Osteoblast (primary cell): ENCODE results near the gene ARID3A. TPM values are rescaled to one million over a fixed set of nuclear protein-coding genes. Genes with fewer than 3 reads are reported as not detected.

Experiments used
- DNase-seq: peaks from one replicate; pipeline ENCODE4 v3.0.0; 2011; ENCODE audit warnings: low spot score, mixed read lengths; ENCODE audit not compliant: insufficient read length; ENCODE audit errors: missing footprints
- H2AFZ ChIP-seq: 2 replicates; pipeline ENCODE4 v1.6.0; 2011; ENCODE audit warnings: mild to moderate bottlenecking, low read length
- H3K27ac ChIP-seq: 2 replicates; pipeline ENCODE4 v1.5.1; 2011; ENCODE audit warnings: mild to moderate bottlenecking, low read depth, low read length, moderate library complexity
- H3K27me3 ChIP-seq: 2 replicates; pipeline ENCODE4 v1.6.0; 2012; ENCODE audit warnings: mild to moderate bottlenecking, control low read depth, inconsistent platforms, low read length, moderate library complexity; ENCODE audit not compliant: insufficient read depth
- H3K36me3 ChIP-seq: 2 replicates; pipeline ENCODE4 v1.5.1; 2011; ENCODE audit warnings: mild to moderate bottlenecking, low read length, control low read depth, moderate library complexity; ENCODE audit not compliant: insufficient read depth
- H3K4me1 ChIP-seq: 2 replicates; pipeline ENCODE4 v1.5.1; 2011; ENCODE audit warnings: mild to moderate bottlenecking, low read length, control low read depth, moderate library complexity; ENCODE audit not compliant: insufficient read depth
- H3K4me2 ChIP-seq: 2 replicates; pipeline ENCODE4 v1.6.0; 2011; ENCODE audit warnings: mild to moderate bottlenecking, low read length; ENCODE audit not compliant: insufficient read depth
- H3K4me3 ChIP-seq: fragments of 200-600 bp; sonication (generic); 3 replicates; pipeline ENCODE4 v1.5.1; 2012; ENCODE audit warnings: mild to moderate bottlenecking, low read length, inconsistent platforms; ENCODE audit not compliant: insufficient read depth
- H3K79me2 ChIP-seq: 2 replicates; pipeline ENCODE4 v1.6.0; 2012; ENCODE audit warnings: mild to moderate bottlenecking, low read length, control low read depth, inconsistent platforms; ENCODE audit not compliant: insufficient read depth
- H3K9me3 ChIP-seq: 2 replicates; pipeline ENCODE4 v1.5.1; 2011; ENCODE audit warnings: low read depth, low read length, control low read depth
- H4K20me1 ChIP-seq: 2 replicates; pipeline ENCODE4 v1.6.0; 2012; ENCODE audit warnings: mild to moderate bottlenecking, low read length, control low read depth; ENCODE audit not compliant: insufficient read depth
- total RNA-seq: library from RNA; depleted of rRNA; stranded (reverse); fragments of >200 nt; gene quantifications from 2 replicates; pipeline ENCODE4 v1.2.3, GENCODE V29; 2012
- TF ChIP-seq, protein P1 (sequence below): IDR thresholded peaks from 2 replicates; pipeline ENCODE4 v1.5.1; 2011; ENCODE audit warnings: mild to moderate bottlenecking, low read depth, low read length, moderate library complexity; ENCODE audit errors: extremely low read depth

The ARID3A gene
- total RNA-seq, 1 donor = 21.7 TPM

DNA sequence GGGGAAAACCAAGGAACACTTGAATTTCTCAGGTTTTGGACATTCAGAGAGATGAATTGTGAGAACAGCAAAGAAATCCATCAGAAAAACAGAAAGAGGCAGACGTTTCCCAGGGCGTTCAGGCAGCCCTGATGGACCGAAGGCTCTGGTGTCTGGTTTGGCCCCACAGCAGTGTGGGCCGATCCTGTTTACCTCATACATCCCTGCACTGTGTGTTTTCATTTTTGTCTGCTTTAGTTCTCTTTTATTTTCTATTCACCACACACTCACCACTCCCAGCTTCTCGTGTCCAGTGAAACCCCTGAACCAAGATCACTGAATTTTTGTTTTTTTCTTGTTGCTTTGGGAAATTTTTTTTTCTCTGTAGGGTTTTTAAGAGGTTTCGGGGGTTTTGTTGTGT is 46.4 kb downstream of the ARID3A start:
- Histone ChIP-seq H3K36me3 (peaks cover 43% of the 10 kb centered on the region), H2AFZ (no peak overlapping the region), H3K27me3 (no peaks in the 10 kb centered on the region), H3K9me3 (peaks cover 5% of the 10 kb centered on the region), H3K79me2 (no peaks in the 10 kb centered on the region), H3K4me3 (no peak overlapping the region), H4K20me1 (no peaks in the 10 kb centered on the region), H3K27ac (no peak overlapping the region), H3K4me1 (no peaks in the 10 kb centered on the region), H3K4me2 (no peak overlapping the region)
- TF ChIP-seq, protein P1, sequence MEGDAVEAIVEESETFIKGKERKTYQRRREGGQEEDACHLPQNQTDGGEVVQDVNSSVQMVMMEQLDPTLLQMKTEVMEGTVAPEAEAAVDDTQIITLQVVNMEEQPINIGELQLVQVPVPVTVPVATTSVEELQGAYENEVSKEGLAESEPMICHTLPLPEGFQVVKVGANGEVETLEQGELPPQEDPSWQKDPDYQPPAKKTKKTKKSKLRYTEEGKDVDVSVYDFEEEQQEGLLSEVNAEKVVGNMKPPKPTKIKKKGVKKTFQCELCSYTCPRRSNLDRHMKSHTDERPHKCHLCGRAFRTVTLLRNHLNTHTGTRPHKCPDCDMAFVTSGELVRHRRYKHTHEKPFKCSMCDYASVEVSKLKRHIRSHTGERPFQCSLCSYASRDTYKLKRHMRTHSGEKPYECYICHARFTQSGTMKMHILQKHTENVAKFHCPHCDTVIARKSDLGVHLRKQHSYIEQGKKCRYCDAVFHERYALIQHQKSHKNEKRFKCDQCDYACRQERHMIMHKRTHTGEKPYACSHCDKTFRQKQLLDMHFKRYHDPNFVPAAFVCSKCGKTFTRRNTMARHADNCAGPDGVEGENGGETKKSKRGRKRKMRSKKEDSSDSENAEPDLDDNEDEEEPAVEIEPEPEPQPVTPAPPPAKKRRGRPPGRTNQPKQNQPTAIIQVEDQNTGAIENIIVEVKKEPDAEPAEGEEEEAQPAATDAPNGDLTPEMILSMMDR = no peak
- DNase-seq = no peak

- H4K20me1 ChIP-seq = no peaks in the 10 kb centered on the region
- no peak overlapping the region for H3K4me2 ChIP-seq
- TF ChIP-seq, protein P1 = no peak
- no peak overlapping the region for H3K4me3 ChIP-seq
- peaks cover 5% of the 10 kb centered on the region for H3K9me3 ChIP-seq
- no peak for DNase-seq
- H3K36me3 ChIP-seq = peaks cover 31% of the 10 kb centered on the region
- no peak overlapping the region for H3K27ac ChIP-seq
- H3K4me1 ChIP-seq = no peaks in the 10 kb centered on the region
- no peaks in the 10 kb centered on the region for H3K79me2 ChIP-seq
- H3K27me3 ChIP-seq = no peaks in the 10 kb centered on the region
- H2AFZ ChIP-seq = no peak overlapping the region
Measured at GRCh38 chr19:973726-974563, 48.1 kb downstream of the ARID3A start.

GRCh38 chr19:974564-975257 is 48.9 kb downstream of the ARID3A start:
- H3K4me2 ChIP-seq = no peak overlapping the region
- DNase-seq = no peak
- H3K4me3 ChIP-seq = no peak overlapping the region
- H4K20me1 ChIP-seq = no peaks in the 10 kb centered on the region
- H3K4me1 ChIP-seq = no peaks in the 10 kb centered on the region
- H3K79me2 ChIP-seq = no peaks in the 10 kb centered on the region
- H2AFZ ChIP-seq = no peak overlapping the region
- H3K27me3 ChIP-seq = no peaks in the 10 kb centered on the region
- TF ChIP-seq, protein P1 = no peak
- H3K9me3 ChIP-seq = peaks cover 5% of the 10 kb centered on the region
- H3K27ac ChIP-seq = no peak overlapping the region
- H3K36me3 ChIP-seq = peaks cover 26% of the 10 kb centered on the region

GRCh38 chr19:976476-976875 is 50.6 kb downstream of the ARID3A start:
- H3K4me1 ChIP-seq = no peaks in the 10 kb centered on the region
- no peaks in the 10 kb centered on the region for H3K9me3 ChIP-seq
- no peak for DNase-seq
- H2AFZ ChIP-seq = no peak overlapping the region
- no peaks in the 10 kb centered on the region for H3K27me3 ChIP-seq
- H3K36me3 ChIP-seq = peaks cover 8% of the 10 kb centered on the region
- H3K4me3 ChIP-seq = no peak overlapping the region
- no peak overlapping the region for H3K27ac ChIP-seq
- TF ChIP-seq, protein P1 = no peak
- no peak overlapping the region for H3K4me2 ChIP-seq
- H4K20me1 ChIP-seq = no peaks in the 10 kb centered on the region
- H3K79me2 ChIP-seq = no peaks in the 10 kb centered on the region
